ENCODE data around the gene WRAP73. TPM values are rescaled to one million over a fixed set of nuclear protein-coding genes. Genes with fewer than 3 reads are reported as not detected.
A peak's percentile ranks its signal among the peaks of the same experiment; 100 is the strongest.

WRAP73 gene
- total and polyA plus RNA-seq, 4 donors, result 5.8 to 27.8 (median 14.0) TPM

DNA sequence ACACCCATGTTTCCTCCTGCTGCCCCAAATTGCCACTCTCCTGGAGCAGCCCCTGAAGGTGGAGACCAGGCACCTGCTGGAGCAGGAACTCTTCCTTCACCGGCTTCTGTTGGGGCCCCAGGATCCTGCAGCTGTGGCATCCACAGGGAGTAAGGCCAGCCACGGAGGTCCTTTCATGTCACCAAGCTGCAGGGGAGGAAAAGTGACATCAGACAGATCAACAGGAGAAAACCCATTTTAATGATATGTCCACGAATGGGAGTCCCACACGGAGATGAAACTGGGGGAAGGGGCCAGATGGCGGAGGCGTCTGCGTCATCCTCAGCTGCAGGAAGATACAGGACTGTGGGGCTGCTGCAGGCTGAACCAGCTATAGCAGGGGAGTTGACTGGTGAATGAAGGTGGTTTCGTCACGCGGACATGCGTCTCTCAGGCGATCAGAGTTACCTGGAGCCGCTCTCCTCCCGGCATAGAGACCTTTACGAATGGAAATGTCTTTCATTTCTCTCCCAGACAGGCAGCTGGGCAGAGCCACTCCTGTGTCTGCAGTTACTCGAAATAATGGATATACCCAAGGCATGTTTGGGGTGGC, 12.3 kb upstream of the WRAP73 start:
- DNase-seq (peak in 1 of 2 donors; percentile 57), ATAC-seq (ENCODE audit: low FRiP score) (no peak)
- Histone ChIP-seq H3K4me3 (ENCODE audit: low read length in 2 of 2) (no peak overlapping the region), H3K27ac (ENCODE audit: low read depth in 1 of 2, low read length in 2 of 2) (no peak overlapping the region), H3K36me3 (ENCODE audit: control insufficient read depth in 1 of 2, insufficient read depth in 2 of 2, low read length in 1 of 2) (no peaks in the 10 kb centered on the region), H3K27me3 (ENCODE audit: control insufficient read depth in 1 of 2, insufficient read depth in 2 of 2, low read length in 1 of 2) (no peaks in the 10 kb centered on the region), H3K4me1 (ENCODE audit: control insufficient read depth in 1 of 2, insufficient read depth in 2 of 2, low read length in 2 of 2) (no peaks in the 10 kb centered on the region), H3K9me3 (ENCODE audit: control insufficient read depth, low read length) (no peaks in the 10 kb centered on the region)
- intact Hi-C loops (cut with DNase I), result no loop called here
- 87 to 91% methylated on average over 16 of the region's 16 CpGs for WGBS, 2 donors

DNA sequence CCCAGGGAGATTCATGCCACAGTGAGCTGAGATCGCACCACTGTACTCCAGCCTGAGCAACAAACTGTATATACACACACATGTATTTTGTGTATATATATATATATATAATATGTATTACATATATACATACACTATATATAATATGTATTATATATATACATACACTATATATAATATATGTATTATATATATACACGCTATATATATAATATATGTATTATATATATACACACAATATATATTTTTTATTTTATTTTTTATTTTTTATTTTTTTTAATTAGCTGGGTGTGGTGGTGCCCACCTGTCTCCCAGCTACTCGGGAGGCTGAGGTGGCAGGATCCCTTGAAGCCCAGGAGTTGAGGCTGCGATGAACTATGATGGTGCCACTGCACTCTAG, 11.7 kb upstream of the WRAP73 start:
- Histone ChIP-seq H3K27ac (ENCODE audit: low read depth in 1 of 2, low read length in 2 of 2) (no peak overlapping the region), H3K4me3 (ENCODE audit: low read length in 2 of 2) (no peak overlapping the region), H3K4me1 (ENCODE audit: control insufficient read depth in 1 of 2, insufficient read depth in 2 of 2, low read length in 2 of 2) (no peaks in the 10 kb centered on the region), H3K27me3 (ENCODE audit: control insufficient read depth in 1 of 2, insufficient read depth in 2 of 2, low read length in 1 of 2) (no peaks in the 10 kb centered on the region), H3K36me3 (ENCODE audit: control insufficient read depth in 1 of 2, insufficient read depth in 2 of 2, low read length in 1 of 2) (no peaks in the 10 kb centered on the region), H3K9me3 (ENCODE audit: control insufficient read depth, low read length) (no peaks in the 10 kb centered on the region)
- ATAC-seq (ENCODE audit: low FRiP score) (no peak), DNase-seq (no peak)
- WGBS, 2 donors, result 95 to 96% methylated on average over 4 of the region's 4 CpGs
- intact Hi-C loops (cut with DNase I), result no loop called here

DNA sequence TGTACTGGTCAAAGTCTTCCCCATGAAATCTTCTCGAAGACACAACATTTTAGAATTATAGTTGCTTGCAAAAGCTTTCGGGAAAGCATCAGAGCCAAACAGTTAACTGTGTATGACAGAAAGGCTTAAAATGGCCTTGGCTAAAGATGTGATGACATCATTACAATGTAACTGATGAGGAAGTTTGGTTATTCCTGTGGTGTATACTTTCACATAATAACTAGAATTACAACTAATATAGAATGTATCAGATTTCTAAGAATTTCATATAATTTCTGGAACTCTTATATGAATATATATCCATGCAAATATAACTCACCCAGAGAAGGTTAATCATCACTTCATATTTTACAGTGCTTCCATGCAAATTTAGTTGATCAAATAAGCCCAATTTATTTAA, 10.8 kb upstream of the WRAP73 start:
- no peaks in the 10 kb centered on the region for H3K4me1 ChIP-seq (ENCODE audit: control insufficient read depth in 1 of 2, insufficient read depth in 2 of 2, low read length in 2 of 2)
- 64 to 67% methylated on average over 2 of the region's 2 CpGs for WGBS, 2 donors
- intact Hi-C loops (cut with DNase I), result no loop called here
- H3K9me3 ChIP-seq (ENCODE audit: control insufficient read depth, low read length), result no peaks in the 10 kb centered on the region
- no peak overlapping the region for H3K27ac ChIP-seq (ENCODE audit: low read depth in 1 of 2, low read length in 2 of 2)
- ATAC-seq (ENCODE audit: low FRiP score), result no peak
- H3K36me3 ChIP-seq (ENCODE audit: control insufficient read depth in 1 of 2, insufficient read depth in 2 of 2, low read length in 1 of 2), result no peaks in the 10 kb centered on the region
- H3K27me3 ChIP-seq (ENCODE audit: control insufficient read depth in 1 of 2, insufficient read depth in 2 of 2, low read length in 1 of 2), result no peaks in the 10 kb centered on the region
- H3K4me3 ChIP-seq (ENCODE audit: low read length in 2 of 2), result no peak overlapping the region
- no peak for DNase-seq

GRCh38 chr1:3659093-3659492, 9.2 kb upstream of the WRAP73 start:
- Histone ChIP-seq H3K4me3 (ENCODE audit: low read length in 2 of 2) (no peak overlapping the region), H3K9me3 (ENCODE audit: control insufficient read depth, low read length) (no peaks in the 10 kb centered on the region), H3K36me3 (ENCODE audit: control insufficient read depth in 1 of 2, insufficient read depth in 2 of 2, low read length in 1 of 2) (no peaks in the 10 kb centered on the region), H3K27me3 (ENCODE audit: control insufficient read depth in 1 of 2, insufficient read depth in 2 of 2, low read length in 1 of 2) (no peaks in the 10 kb centered on the region), H3K27ac (ENCODE audit: low read depth in 1 of 2, low read length in 2 of 2) (no peak overlapping the region), H3K4me1 (ENCODE audit: control insufficient read depth in 1 of 2, insufficient read depth in 2 of 2, low read length in 2 of 2) (no peaks in the 10 kb centered on the region)
- 80 to 84% methylated on average over 15 of the region's 15 CpGs for WGBS, 2 donors
- ATAC-seq (ENCODE audit: low FRiP score), result no peak
- DNase-seq, result peak; percentile 32 to 51
- intact Hi-C loops (cut with DNase I), result no loop called here

DNA sequence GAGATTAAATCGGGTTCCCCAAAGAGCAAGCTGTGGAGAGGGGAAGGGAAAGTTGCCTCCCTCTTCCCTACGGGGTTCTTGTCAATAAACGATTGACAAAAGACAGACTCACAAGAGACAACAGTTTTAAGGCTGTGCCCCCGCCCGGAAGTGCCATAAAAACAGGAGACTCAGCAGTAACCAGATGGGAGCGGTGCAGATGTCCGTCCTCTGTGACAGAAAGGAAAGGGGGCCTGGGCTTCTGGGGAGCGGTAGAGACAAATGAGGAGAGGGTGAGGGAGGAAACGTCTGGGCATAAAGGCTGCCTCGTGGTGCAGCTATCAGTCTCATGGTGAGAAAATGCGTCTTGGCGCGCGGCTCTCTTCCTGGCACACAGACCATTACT, 8.3 kb upstream of the WRAP73 start:
- no peak for ATAC-seq (ENCODE audit: low FRiP score)
- WGBS, 2 donors, result 65 to 70% methylated on average over 14 of the region's 14 CpGs
- no peaks in the 10 kb centered on the region for H3K27me3 ChIP-seq (ENCODE audit: control insufficient read depth in 1 of 2, insufficient read depth in 2 of 2, low read length in 1 of 2)

GRCh38 chr1:3657578-3658230, 7.8 kb upstream of the WRAP73 start:
- ATAC-seq (ENCODE audit: low FRiP score) (no peak), DNase-seq (peak; percentile 26 to 55)
- no peaks in the 10 kb centered on the region for H3K27me3 ChIP-seq (ENCODE audit: control insufficient read depth in 1 of 2, insufficient read depth in 2 of 2, low read length in 1 of 2)
- intact Hi-C loops (cut with DNase I), result no loop called here
- H3K27ac ChIP-seq (ENCODE audit: low read depth in 1 of 2, low read length in 2 of 2), result no peak overlapping the region
- no peak overlapping the region for H3K4me3 ChIP-seq (ENCODE audit: low read length in 2 of 2)
- H3K9me3 ChIP-seq (ENCODE audit: control insufficient read depth, low read length), result no peaks in the 10 kb centered on the region
- no peaks in the 10 kb centered on the region for H3K4me1 ChIP-seq (ENCODE audit: control insufficient read depth in 1 of 2, insufficient read depth in 2 of 2, low read length in 2 of 2)
- 85 to 86% methylated on average over 26 of the region's 26 CpGs for WGBS, 2 donors
- H3K36me3 ChIP-seq (ENCODE audit: control insufficient read depth in 1 of 2, insufficient read depth in 2 of 2, low read length in 1 of 2), result no peaks in the 10 kb centered on the region

More for the DNA sequence above, 8.3 kb upstream of the WRAP73 start:
- peak; percentile 12 to 51 for DNase-seq
- H3K9me3 ChIP-seq (ENCODE audit: control insufficient read depth, low read length), result no peaks in the 10 kb centered on the region
- H3K36me3 ChIP-seq (ENCODE audit: control insufficient read depth in 1 of 2, insufficient read depth in 2 of 2, low read length in 1 of 2), result no peaks in the 10 kb centered on the region
- H3K4me1 ChIP-seq (ENCODE audit: control insufficient read depth in 1 of 2, insufficient read depth in 2 of 2, low read length in 2 of 2), result no peaks in the 10 kb centered on the region
- intact Hi-C loops (cut with DNase I), result no loop called here
- no peak overlapping the region for H3K27ac ChIP-seq (ENCODE audit: low read depth in 1 of 2, low read length in 2 of 2)
- no peak overlapping the region for H3K4me3 ChIP-seq (ENCODE audit: low read length in 2 of 2)

GRCh38 chr1:3657096-3657475, 7.2 kb upstream of the WRAP73 start:
- Histone ChIP-seq H3K27ac (ENCODE audit: low read depth in 1 of 2, low read length in 2 of 2) (no peak overlapping the region), H3K9me3 (ENCODE audit: control insufficient read depth, low read length) (no peaks in the 10 kb centered on the region), H3K4me1 (ENCODE audit: control insufficient read depth in 1 of 2, insufficient read depth in 2 of 2, low read length in 2 of 2) (no peaks in the 10 kb centered on the region), H3K4me3 (ENCODE audit: low read length in 2 of 2) (no peak overlapping the region), H3K27me3 (ENCODE audit: control insufficient read depth in 1 of 2, insufficient read depth in 2 of 2, low read length in 1 of 2) (no peaks in the 10 kb centered on the region), H3K36me3 (ENCODE audit: control insufficient read depth in 1 of 2, insufficient read depth in 2 of 2, low read length in 1 of 2) (no peaks in the 10 kb centered on the region)
- ATAC-seq (ENCODE audit: low FRiP score) (no peak), DNase-seq (peak; percentile 36 to 44)
- WGBS, 2 donors, result 88 to 91% methylated on average over 6 of the region's 6 CpGs
- intact Hi-C loops (cut with DNase I), result no loop called here

GRCh38 chr1:3656450-3657095, 6.7 kb upstream of the WRAP73 start:
- Histone ChIP-seq H3K36me3 (ENCODE audit: control insufficient read depth in 1 of 2, insufficient read depth in 2 of 2, low read length in 1 of 2) (no peaks in the 10 kb centered on the region), H3K27ac (ENCODE audit: low read depth in 1 of 2, low read length in 2 of 2) (no peak overlapping the region), H3K9me3 (ENCODE audit: control insufficient read depth, low read length) (no peaks in the 10 kb centered on the region), H3K27me3 (ENCODE audit: control insufficient read depth in 1 of 2, insufficient read depth in 2 of 2, low read length in 1 of 2) (no peaks in the 10 kb centered on the region), H3K4me3 (ENCODE audit: low read length in 2 of 2) (no peak overlapping the region), H3K4me1 (ENCODE audit: control insufficient read depth in 1 of 2, insufficient read depth in 2 of 2, low read length in 2 of 2) (no peaks in the 10 kb centered on the region)
- DNase-seq (peak; percentile 25 to 27), ATAC-seq (ENCODE audit: low FRiP score) (no peak)
- intact Hi-C loops (cut with DNase I), result no loop called here
- 90 to 92% methylated on average over 13 of the region's 13 CpGs for WGBS, 2 donors
